CD4-positive, alpha-beta T cell treated with Interleukin-10 for 1 hour (primary cell): ENCODE measurements around the gene BRD3.

Experiments used
- DNase-seq: peaks from one replicate; pipeline ENCODE4 v3.0.0-alpha.2; 2020

BRD3 gene

DNA sequence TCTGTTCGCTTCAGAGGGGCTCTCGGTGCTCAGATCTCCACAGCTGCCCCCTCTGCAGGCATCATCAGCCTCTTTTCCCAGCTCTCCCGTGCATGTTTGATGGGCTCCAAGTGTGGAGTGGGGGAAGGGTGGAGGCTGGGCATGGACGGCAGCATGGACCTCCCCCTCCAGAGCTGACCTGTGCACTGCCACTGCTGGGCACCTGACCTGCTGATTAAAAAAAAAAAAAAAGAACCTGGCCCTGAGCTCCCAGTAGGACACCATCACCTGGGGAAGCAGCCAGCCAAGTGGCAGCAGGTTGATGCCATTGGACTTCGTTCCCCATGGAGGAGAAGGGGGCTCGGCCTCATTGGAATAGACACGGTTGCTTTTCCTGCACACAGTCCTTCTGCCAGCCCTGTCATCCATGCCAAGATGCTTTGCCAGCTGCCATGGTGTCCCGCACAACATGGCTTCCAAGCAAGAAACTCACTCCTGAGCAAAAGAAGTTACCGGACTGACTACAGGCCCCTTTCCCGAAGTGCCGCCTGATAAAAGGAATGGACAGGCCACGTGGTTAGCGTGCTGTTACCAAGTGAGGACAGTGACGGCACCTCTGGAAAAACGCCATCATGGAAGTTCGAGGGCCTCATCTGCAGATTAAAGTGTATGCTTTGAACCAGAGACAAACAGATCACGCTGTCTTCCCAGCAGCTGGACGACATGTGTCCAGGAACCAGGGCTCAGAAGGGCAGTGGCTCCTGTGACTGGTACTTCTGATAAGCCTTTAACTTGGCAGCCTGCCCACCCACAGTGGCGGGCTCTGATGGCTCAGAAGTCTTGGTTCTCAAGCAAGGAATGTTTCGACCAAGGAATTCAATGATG, 57.3 kb downstream of the BRD3 start:
- no peak for DNase-seq

DNA sequence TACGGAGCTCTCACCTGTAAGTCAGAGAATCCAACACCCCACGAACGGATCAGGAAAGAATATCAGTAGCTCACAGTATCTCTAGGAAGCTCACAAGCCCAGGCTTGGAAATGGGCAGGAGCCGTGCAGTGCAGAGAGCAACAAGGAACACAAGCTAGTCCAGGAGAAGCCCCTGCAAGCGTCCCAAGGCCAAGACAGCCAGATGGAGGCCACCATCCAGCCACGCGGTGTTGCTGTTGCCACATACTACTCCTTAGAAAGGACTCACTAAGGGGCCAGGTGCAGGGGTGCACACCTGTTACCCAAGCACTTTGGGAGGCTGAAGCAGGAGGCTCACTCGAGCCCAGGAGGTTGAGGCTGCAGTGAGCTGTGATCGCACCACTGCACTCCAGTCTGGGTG, 60.3 kb downstream of the BRD3 start:
- no peak for DNase-seq

DNA sequence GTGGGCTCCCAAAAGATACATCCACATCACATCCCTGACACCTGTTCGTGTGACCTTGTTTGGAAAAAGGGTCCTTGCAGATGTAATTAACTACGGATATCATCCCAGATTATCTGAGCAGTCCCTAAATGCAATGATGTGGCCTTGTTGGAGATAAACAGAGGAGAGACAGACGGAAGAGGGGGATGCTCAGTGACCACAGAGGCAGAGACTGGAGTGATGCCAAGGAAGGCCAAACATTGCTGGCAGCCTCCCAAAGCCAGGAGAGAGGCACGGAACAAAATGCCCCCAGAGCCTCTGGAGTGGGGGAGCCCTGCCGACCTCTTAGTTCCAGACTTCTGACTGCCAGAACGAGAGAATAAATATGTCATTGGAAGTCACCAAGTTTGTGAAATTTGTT, 60.7 kb downstream of the BRD3 start:
- DNase-seq: no peak

DNA sequence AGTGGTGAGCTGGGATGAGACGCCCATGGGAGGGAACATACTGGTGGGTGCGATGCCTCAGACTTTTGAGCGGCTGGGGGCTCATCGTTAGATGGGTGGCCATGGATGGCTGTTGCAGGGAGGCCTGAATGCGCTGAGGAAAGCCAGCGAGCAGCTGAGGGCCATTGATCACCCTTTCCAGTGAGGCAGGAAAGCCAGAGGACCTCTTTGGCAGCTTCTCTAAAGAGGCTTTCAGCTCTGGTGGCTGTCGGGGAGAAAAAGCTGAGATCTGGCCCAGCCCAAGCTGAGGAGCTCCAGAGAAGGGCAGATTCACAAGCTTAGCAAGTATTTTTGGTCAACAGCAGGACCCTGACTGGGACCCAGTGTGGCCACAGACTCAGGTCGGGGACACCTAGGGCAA, 62.4 kb downstream of the BRD3 start:
- no peak for DNase-seq

DNA sequence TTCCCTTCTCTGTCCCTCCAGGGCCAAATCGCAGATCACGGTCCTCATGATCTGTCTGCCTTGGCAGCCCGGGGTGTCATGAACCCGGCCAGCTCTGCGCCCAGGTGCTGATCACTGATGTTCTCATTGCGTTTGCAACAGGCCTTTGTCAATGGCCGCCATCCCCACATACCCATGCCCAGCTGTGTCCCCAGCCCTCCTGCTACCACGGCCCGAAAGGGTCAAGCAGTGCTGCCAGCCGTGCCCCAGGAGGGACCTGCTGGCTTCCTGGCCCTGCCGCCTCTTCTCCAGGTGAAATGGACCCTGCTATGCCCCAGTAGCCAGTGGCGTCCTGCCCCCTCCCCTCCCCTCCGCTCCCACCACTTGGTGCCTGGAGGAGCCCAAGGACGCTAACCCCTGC, 62.9 kb downstream of the BRD3 start:
- DNase-seq: no peak

DNA sequence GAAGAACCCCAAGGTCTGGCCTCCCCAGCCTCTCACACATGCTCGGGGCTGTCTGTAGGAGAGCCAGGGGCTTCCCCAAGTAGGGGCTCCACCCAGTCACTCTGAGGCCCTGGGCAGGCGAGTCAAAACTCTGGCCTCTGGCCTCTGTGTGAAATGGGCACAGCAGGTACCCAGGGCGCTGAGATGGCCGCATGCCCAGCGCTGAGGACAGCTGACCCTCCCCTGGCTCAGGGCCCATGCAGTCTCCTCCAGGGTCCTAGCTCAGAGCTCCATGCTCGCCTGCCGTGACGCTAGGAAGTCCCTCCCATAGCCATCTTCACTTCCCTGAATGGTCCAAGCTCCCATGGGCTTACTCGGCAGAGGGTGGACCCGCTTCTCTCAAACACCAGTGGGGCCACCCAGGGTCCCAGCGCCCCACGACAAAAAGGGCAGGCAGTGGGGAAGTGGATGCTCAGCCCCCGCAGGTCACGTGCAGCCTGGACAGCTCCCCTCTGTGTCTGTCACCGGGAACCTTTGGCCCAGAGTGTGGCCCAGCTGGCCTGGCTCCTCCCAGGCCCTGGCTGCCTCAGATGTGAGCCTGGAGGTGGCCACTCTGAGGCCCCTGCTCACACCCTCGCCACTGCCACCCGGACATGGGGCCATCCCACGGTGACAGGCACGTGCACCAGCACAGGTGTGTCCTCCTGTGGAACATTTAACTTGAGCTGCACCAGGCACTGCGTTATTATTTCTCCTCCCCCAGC, 63.5 kb downstream of the BRD3 start:
- DNase-seq: no peak

DNA sequence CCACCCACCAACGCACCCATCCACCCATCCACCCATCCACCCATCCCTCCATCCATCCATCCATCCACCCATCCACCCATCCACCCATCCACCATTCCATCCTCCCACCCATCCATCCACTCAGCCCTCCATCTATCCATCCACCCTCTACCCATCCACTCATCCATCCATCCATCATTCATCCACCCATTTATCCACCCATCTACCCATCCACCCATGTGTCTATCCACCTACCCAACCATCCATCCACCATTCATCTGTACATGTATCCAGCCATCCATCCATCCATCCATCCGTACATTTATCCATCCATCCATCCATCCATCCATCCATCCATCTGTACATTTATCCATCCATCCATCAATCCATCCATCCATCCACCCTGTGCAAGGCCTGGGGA, 64.6 kb downstream of the BRD3 start:
- no peak for DNase-seq

DNA sequence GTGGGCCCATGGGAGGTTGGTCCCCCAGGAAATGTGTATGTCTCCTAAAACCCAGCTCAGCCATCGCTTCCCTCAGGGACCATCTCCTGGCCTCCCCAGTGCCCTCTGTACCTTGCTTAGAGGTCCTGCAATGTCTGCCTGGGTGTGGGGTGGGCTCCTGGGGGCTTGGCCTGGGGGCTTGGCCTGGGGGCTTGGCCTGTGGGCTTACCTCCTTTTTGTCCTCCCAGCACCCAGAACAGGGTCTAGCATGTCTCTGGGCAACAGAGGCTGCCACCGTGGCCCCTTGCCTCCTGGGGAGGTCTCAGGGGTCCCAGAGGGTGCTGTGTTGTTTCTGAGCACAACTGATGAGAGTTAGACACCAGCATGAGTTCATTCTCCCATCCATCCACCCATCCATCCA, 65.0 kb downstream of the BRD3 start:
- no peak for DNase-seq

DNA sequence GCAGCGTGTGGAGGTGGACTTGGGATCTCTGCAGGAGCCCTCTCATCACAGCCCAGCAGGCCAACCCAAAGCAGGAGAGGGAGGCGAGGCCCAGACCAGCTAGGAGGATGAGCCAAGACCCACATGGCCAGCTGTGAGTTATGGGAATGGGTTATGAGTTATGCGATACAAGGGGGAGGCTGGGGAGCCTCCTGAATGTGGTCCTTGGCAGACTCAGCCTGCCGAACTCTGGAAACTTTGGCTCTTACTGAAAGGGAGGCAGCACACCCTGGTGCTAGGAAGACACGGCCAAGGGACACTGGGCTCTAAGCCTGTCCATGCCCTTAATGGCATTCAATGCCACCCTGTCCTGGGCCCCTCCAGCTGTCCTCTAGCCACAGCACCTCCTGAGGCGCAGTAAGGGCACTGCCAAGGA, 68.0 kb downstream of the BRD3 start:
- no peak for DNase-seq

DNA sequence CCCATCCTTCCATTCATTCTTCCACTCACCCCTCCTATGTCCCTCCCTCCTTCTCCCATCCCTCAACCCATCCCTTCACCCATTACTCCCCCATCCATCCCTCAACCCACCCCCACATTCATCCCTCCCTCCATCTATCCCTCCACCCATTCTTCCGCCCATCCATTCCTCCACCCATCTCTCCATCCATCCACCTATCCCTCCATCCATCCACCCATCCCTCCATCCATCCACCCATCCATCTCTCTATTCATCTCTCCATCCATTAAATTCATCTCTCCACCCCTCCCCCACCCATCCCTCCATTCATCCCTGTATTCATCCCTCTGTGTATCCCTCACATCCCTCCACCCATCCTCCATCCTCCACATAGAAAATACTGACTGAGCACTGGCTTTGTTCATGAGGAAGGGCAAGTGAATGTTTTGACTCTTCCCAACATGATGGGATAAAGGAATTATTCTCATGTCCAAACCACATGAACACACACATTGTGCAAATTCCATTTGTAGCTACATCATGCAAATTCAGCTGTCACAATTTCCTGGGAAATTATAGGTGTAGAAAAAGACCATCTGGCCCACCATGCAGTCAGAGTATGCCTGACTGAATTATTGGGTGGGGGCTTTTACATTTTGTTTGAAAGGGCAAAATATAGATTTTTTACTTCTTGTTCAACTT, 68.8 kb downstream of the BRD3 start:
- DNase-seq: no peak

DNA sequence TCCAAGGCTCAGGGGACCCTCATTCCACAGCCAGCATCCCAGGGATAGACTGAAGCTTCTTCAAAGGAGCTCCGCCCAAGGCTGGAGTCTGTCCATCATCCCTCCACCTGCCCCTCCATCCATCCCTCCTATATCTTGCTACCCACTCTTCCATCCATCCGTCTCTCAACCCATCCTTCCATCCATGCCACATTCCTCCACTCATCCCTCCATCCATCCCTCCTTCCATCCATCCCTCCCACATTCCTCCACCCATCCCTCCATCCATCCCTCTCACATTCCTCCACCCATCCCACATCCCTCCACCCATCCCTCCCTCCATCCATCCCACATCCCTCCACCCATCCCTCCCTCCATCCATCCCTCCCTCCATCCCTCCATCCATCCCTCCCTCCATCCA, 70.2 kb downstream of the BRD3 start:
- DNase-seq: no peak

DNA sequence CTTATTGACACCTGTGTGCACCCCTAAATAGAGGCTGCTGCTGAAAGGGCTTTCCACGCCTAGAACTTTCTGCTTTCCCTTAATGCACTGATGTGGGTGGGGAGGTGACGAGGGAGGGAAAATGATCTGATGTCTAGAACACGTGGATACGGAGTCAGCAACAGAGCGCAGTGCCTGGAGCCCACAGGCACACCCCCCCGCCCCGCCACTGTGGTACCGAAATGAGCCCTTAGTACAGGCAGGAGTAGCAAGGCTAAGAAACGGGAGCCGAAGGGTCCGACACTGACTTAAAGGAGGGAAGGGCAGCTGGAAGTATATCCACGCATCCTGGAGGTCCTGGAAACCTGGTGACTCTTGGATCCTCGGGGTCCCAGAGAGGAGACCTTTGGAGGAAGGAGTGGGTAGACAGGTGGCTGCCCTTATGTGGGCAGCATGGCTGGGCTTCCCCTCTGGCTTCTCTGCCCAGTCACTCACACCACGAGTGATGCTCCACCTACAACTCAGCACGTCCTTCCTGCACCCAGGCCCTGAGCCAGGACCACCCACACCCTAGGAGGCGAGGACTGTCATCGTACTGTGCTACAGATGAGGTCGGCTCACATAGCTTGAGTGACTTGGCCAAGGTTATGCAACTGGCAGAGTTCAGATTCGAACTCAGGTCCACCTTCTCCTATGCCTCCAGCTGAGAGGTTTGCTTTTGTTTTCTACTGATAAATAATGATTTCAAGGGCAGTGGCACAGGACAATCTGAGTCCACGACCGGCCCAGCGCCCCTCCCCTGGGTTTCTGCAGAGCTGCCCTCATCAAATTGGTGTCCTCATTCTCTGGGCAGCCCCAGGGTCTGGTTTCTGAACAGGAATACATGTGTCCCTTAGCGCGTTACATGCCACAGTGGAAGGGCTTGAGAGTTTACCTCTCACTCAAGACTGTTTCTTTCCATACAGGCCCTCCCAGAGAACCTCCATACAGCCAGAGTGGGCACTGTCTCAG, 71.0 kb downstream of the BRD3 start:
- no peak for DNase-seq

DNA sequence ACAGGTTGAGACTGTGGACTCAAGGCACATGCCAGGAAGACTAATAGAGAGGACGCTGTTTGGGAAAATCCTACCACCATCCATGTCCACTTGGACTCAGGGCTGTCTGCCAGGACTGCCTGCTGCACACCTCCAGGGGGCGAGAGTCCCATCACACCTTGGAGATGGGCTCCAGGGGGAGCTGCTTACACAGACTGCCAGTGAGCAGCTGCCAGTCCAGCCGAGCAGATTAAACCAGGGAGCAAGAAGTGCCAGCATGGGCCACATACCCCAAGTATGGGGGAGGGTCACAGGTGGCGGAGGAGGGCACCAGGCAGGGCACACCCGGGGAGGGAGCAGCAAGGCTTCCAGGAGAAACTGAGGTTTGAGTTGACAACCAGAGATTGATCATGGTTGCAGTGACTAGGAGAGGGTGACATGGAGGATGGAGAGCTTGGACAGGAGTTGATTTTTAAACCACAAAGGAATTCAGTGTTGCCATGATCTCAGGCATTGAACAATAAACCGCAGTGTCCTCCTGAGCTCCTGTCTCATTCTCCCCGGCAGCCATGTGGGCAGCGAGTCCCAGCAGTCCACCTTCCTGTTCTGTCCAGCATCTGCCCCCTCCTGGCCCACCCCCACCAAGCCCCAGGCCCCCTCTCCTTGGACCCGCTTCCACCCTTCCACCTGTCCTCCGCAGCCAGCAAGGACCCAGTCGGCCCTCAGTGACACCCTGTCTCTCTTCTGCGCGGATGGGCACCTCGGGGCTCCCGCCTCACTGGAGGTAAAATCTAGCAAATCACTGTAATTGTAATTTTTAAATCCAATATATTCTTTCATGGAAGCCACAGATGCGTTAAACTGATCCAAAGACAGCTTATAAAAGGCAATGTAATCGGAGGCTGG, 72.6 kb downstream of the BRD3 start:
- DNase-seq: no peak

DNA sequence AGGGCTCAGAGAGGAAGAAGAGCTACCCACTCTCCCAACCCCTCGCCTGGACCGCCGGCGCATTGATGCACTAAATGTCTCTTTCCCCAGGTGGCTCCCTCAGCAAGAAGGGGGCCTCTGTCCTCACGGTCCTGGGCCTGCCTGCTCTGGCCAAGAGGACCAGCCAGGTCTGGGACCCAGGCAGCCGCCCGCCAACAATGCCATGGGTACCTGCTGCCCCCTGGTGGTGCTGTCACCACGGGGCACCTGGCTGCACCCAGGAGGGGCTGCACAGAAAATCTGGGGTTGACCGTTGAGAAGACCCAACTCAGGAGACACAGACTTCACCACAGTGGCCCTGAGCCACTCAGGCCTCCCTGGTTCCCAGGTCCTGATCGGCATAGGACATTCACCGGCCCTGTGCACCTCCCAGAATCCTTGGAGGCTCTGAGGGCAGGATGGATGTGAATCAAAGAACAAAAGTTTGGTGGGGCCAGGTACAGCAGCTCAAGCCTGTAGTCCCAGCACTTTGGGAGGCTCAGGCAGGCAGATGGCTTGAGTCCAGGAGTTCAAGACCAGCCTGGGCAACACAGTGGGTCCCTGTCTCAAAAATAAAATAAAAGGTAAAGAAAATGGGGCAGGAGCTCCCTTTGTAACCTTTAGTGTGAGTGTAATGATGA, 73.3 kb downstream of the BRD3 start:
- peak; percentile 72 for DNase-seq

DNA sequence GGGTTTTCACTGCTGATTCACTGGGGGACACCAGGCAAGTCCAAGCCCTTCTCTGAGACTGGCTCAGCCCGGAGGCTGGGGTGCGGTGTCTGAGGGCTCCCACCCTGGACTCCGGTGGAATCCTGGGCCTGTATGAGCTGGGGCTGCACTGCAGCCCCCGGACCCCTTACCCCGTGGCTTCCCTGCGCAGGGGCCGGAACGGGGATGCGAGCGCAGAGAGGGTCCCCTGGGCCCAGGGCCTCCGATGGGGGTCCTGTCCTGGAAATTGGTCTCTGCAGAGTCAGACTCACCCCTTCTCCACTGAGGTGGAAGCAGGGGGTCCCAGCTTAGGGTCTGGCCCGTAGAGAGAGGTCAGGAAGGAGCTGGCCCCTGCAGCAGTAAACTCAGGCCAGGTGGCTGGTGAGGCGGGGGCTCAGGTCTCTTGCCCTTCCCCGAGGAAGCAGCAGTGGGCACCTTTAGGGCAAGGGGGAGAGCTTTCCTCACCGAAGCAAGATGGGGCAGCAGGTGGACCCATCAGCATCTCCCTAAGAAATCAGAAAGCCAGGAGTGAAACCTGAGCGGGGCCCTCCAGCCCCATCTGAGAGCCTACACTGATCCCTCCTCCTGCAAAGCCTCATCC, 74.1 kb downstream of the BRD3 start:
- DNase-seq: no peak

DNA sequence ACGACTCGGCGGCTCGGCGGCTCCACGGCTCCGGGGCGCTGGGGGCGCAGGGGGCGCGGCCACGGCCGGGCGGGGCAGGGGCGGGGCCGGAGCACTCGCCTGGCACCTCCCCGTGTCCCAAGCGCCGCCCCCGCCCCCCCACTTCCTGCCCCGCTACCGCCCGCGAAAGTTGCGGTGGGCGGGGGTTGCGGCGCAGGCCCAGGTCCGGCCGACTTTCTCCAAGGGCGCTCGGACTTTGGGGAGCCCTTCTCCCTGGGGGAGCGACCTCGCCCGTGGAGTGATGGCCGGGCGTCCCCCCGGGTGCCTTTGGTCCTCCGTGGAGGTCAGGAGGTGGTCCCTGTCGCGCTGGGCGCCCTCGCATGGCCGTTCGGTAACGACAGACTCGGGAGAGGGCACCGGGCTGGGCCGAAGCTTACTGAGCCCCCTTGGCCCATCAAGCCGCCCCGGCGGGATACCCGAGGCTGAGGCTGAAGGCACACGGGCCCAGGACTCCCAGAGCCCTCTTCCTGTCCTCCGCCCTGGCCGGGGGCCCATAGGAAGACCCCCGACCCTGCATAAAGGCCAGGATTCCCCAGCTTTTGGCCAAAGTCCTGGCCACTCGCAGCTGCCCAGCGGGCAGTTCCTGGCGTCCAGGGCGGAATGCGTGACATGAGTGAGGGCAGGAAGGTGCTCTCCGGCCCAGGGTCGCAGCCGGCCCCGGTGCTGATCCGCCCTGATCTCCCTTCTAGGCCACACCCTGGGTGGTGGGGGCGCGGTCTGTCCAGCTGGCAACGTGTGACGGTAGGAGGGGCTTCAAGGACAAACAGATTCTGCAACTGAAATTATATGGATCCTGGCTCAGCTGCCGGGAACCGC, 74.8 kb downstream of the BRD3 start:
- peak; percentile 75 for DNase-seq

DNA sequence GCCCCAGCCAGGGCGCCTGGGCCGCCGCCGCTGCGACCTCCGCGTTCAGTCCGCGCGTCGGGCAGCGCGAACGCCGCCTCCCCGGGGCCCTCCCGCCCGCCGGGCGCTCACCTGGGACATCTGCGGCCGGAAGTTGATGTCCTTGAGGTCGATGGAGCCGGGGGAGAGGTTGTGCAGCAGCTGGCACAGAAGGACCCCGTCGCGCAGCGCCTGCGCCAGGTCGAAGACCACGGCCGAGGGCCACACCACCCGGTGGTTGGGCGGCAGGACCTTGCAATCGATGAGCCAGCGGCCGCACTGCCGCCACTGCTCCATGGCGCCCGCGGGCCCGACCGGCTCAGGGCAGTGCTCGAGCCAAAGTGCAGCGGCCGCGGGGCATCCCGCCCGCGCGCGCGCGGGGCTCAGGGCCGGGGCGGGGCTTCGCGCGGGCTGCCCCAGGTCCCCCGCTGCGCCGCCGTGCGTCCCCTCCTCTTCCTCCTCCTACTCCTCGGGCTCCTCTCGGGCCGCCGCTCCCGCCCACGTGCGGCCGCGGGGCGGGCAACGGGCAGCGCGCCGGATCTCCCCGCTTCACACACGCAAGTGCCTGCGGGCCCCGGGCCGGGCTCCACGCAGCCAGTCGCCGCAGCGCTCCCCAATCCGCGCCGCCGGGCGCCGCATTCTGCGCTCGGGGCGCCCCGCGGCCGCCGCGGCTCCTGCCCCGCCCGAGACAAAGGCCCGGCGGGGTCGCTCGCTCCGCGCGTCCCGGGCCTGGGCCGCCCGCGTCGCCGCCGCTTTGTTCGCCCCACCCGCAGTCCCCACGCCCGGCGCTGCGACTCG, 75.7 kb downstream of the BRD3 start, which contains the start of gene VAV2:
Gene VAV2, minus strand, starts transcription at position 361 of the 816 bp plus-strand sequence. Its CDS starts 46 bp downstream, at position 315.
- DNase-seq: peak; percentile 39

DNA sequence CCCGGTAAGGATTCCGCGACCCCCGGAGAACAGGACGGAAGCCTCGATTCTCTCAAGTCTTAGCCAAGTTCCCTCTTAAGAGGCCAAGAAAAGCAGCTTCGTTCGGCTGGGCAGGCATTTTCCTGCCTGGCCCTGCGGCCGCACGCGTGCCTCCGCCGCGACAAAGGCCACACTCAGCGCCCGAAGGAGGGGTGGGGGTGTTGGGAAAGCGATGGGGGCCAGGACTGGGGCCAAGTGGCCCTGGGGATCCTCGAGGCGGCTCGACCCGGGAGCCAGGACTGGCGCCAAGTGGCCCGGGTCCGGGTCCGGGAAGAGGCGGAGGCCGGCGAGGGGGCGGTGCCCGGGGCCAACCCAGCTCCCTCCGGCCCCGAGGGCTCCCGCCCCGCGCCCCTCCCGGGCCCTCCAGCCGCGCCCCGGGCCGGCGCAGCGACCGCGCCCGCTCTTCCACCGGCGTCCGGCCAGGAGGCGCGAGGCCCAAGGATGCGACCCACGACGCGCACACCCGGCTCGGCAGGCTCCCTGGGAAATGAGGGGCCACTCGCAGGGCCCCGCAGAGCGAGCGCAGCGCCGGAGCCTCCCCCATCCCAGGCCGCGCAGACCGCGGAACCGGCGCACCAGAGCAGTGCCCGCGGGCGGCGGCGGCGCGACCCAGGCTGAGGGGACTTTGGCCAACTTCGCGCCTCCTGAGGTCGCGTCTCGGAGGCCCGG, 76.5 kb downstream of the BRD3 start:
- peak; percentile 2 for DNase-seq
